ENCODE measurements around the gene COPB1.

DNA sequence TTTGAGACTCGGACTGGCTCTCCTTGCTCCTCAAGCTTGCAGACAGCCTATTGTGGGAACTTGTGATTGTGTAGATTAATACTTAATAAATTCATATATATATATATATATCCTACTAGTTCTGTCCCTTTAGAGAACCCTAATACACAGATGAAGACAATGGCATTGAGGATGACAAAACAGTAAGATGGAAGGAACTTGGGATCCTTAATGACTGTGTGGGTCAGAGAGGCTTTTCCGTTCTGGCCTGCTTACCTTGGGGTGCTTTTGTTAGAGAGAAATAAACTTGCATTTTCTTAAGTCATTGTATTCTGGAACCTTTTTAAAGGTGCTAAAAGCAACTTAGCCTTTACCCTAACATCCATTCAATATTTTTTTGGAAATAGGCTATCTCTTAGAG is 91.0 kb downstream of the COPB1 start:
- TF ChIP-seq, protein P1, sequence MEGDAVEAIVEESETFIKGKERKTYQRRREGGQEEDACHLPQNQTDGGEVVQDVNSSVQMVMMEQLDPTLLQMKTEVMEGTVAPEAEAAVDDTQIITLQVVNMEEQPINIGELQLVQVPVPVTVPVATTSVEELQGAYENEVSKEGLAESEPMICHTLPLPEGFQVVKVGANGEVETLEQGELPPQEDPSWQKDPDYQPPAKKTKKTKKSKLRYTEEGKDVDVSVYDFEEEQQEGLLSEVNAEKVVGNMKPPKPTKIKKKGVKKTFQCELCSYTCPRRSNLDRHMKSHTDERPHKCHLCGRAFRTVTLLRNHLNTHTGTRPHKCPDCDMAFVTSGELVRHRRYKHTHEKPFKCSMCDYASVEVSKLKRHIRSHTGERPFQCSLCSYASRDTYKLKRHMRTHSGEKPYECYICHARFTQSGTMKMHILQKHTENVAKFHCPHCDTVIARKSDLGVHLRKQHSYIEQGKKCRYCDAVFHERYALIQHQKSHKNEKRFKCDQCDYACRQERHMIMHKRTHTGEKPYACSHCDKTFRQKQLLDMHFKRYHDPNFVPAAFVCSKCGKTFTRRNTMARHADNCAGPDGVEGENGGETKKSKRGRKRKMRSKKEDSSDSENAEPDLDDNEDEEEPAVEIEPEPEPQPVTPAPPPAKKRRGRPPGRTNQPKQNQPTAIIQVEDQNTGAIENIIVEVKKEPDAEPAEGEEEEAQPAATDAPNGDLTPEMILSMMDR (IDR thresholded peaks at IDR 0.05) = no peak
- no peak for TF ChIP-seq POLR2A (IDR thresholded peaks at IDR 0.05)
